GM13977 (cell line): ENCODE data around the gene LOXHD1.

Source experiments
- DNase-seq: peaks from one replicate; pipeline ENCODE4 v3.0.0; 2012; ENCODE audit warnings: low spot score
- in situ Hi-C: fragments of 300-500 bp; cut with MboI; formaldehyde crosslinking; loops from one replicate; pipeline ENCODE4 v1.12.0; 2022; ENCODE audit warnings: low sequenced_read_pairs, low pct_unique_long_range_greater_than_20kb, mixed read lengths, inconsistent platforms; ENCODE audit not compliant: unreplicated experiment
- TF ChIP-seq, protein P1 (sequence below): IDR thresholded peaks from 2 replicates; pipeline ENCODE4 v1.5.1; 2012; ENCODE audit warnings: mild to moderate bottlenecking, control low read depth; ENCODE audit not compliant: insufficient read depth; ENCODE audit errors: extremely low read depth, missing control alignments

Gene LOXHD1

DNA sequence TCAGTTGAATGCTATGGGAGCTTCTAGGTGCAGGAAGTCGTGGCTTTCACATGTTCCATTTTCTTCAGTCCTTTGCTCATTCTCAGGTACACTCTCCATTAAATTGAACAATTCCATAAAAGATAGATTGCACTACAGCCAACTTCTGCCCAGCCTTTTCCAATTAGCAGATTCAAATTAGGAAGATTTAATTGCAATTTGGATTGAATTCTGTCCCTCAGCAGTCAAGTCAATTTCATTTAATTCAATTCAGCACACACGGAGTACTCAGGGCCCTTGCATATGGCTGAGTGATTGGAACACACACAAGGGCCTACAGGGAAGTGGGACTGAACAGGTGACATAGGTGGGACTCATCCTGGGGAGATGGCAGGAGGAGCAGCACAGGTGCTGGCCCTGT, 220.4 kb downstream of the LOXHD1 start:
- in situ Hi-C loops = no loop called here
- no peak for DNase-seq
- TF ChIP-seq, protein P1, sequence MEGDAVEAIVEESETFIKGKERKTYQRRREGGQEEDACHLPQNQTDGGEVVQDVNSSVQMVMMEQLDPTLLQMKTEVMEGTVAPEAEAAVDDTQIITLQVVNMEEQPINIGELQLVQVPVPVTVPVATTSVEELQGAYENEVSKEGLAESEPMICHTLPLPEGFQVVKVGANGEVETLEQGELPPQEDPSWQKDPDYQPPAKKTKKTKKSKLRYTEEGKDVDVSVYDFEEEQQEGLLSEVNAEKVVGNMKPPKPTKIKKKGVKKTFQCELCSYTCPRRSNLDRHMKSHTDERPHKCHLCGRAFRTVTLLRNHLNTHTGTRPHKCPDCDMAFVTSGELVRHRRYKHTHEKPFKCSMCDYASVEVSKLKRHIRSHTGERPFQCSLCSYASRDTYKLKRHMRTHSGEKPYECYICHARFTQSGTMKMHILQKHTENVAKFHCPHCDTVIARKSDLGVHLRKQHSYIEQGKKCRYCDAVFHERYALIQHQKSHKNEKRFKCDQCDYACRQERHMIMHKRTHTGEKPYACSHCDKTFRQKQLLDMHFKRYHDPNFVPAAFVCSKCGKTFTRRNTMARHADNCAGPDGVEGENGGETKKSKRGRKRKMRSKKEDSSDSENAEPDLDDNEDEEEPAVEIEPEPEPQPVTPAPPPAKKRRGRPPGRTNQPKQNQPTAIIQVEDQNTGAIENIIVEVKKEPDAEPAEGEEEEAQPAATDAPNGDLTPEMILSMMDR = no peak

DNA sequence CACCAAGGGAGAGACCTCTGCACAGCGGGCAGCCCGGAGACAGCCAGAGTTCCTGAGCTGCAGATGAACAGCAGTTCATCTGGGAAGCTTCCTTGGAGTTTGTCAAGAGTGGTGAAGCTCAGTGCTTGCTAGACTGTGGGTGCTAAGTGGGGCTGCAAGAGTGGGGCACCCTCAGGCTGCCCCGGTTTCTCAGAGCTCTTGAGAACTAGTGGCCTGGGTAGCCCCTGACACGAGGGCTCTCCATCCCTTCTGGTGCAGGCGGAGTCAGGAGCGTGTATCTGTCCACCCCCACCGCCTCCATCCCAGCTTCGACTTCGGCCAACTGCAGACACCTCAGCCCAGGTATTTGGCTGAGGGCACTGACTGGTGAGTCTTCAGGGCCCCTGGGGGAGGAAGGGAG, 222.0 kb downstream of the LOXHD1 start:
- in situ Hi-C loops = no loop called here
- TF ChIP-seq, protein P1 = no peak

DNA sequence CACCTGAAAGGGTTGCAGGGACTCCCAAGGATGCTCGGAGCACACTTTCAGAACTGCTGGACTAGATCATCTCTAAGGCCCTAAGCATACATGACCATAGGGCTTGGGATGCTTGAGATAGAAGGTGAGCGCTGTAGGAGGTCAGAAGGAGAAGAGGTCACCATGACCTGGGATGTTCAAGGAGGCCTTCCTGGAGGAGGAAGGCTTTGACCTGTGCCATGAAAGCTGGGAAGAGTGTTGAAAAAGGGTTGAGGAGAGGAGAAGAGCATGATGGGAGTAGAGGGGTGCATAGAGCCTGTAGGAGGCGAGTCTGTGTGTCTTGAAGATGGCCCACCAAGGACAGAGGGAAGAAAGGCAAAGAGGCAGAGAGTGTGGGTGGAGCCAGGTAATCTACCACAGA, 222.4 kb downstream of the LOXHD1 start:
- in situ Hi-C loops = no loop called here
- TF ChIP-seq, protein P1 = no peak
- DNase-seq = no peak

More for the DNA sequence above, 222.0 kb downstream of the LOXHD1 start:
- no peak for DNase-seq

DNA sequence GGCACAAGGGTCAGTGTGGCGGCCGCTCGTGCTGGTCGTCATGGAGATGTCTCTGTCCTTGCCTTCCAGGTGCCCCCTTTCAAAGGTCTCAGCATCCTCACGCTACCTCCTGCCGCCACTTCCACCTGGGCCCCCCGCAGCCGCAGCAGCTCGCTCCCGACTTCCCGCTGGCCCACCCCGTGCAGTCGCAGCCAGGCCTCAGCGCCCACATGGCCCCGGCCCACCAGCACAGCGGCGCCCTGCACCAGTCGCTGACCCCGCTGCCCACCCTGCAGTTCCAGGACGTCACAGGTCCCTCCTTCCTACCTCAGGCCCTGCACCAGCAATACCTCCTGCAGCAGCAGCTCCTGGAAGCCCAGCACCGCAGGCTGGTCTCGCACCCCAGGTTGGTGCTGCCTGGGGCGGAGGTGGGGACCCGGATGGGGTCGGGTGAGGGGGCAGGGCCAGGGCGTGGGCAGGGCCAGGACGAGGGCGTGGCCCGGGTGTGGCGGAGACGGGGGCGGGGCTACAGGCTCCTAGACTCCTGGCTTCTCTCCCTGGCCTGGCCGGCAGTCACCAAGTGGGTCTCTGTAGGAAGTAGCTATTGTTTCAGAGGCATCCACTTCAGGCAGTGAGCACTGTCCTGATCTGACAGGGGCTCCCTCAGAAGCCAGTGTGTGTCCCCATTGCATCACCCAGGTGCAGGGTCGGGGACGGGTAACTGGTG, 223.7 kb downstream of the LOXHD1 start:
- TF ChIP-seq, protein P1 = no peak
- in situ Hi-C loops = no loop called here
- DNase-seq = no peak

DNA sequence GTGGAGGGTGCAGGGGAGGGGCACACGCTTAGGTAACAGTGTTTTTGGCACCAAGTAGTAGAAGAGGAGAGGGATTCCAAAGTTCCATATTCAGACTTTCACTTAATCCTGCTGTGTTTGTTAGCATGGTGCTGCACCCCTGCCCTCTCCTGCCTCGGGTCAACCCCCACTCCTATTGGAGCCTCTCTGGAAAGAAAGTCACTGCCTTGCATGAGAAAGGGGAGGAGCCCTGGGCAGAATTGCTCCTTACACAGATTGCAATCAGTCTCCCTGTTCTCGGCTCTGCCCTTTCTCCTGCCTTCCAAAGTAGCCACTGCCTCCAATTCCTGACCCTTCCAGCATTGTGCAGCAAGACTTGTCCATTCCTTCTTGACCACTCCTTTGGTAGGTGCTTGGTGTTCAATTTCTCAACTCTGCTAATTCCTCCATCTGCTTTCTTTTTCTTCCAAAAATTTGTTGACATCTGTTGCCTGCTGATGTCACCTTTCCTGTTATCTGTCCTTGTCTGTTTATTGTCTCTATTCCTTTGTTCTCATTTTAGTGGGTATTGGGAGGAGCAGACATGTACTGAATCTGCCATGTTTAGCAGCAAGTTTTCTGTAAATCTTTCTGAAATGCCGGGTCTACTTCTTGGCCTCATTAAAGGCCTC, 225.4 kb downstream of the LOXHD1 start:
- in situ Hi-C loops = no loop called here
- no peak for DNase-seq
- TF ChIP-seq, protein P1 = no peak

DNA sequence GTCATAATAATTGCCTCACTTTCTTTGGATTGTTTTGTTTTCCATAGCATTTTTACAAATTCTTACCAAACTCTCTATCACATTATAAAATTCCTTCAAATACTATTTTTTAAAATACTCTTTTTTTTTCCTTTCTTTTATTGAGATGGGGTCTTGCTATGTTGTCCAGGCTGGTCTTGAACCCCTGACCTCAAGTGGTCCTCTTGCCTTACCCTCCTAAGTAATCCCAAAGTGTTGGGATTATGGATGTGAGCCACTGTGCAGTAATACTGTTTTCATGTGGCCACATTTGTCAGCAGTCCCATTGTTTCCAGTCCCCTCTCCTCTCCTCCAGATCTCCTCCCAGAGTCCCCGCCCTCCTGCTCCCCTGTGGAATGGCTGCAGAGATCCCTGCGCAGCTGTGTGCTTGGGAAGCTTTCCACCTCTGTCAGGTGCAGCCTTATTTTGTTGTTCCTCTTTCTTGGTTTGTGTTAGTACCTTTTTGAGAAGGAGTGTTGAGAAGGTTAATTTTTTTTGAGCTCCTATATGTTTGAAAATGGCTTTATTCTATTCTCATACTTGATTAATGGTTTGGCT, 227.3 kb downstream of the LOXHD1 start:
- in situ Hi-C loops = no loop called here
- TF ChIP-seq, protein P1 = no peak
- DNase-seq = no peak
